ENCODE data around the gene ZBTB7B.

ZBTB7B gene

GRCh38 chr1:155018617-155019348 lies 16.2 kb downstream of the ZBTB7B start:
- no peak for DNase-seq

DNA sequence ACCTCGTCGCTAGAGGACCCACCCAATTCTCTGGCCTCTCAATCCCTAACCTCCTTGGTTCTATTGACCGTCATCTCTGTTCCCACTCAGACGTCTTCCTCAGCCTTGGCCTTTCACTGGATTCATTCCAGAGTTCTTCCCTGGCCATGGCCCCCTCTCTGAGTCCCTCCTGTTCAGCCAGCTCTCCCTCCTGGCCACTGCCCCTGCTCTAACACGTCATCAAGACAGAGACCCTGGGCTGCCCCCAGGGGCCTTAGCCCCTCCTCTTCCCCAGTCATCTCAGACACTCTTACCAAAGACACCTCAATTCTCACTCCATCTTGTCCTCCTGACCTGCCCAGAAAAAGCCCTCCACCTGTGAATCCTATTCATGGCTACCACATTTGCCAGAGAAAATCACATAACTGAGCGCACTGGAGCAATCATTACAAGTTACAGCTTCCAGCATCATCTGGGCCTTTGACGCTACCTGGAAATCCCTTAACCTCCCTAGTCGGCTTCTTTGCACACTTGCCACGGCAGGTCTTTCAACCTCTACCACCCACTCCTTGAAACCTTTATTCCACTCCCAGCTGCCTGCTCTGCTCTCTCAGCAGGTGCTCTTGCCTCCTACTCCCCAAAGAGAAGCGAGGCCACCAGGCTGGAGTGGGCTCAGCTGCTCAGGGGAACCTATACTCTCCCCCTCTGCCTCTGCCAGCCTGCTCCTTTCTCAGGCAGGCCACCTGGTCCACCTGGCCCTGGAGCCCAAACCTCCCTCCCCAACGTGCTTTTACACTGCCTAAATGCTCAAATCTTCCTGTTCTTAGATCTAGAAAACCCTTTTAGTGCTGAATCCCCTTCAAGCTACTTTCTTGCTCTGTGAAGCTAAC lies 17.0 kb downstream of the ZBTB7B start:
- no peak for DNase-seq

DNA sequence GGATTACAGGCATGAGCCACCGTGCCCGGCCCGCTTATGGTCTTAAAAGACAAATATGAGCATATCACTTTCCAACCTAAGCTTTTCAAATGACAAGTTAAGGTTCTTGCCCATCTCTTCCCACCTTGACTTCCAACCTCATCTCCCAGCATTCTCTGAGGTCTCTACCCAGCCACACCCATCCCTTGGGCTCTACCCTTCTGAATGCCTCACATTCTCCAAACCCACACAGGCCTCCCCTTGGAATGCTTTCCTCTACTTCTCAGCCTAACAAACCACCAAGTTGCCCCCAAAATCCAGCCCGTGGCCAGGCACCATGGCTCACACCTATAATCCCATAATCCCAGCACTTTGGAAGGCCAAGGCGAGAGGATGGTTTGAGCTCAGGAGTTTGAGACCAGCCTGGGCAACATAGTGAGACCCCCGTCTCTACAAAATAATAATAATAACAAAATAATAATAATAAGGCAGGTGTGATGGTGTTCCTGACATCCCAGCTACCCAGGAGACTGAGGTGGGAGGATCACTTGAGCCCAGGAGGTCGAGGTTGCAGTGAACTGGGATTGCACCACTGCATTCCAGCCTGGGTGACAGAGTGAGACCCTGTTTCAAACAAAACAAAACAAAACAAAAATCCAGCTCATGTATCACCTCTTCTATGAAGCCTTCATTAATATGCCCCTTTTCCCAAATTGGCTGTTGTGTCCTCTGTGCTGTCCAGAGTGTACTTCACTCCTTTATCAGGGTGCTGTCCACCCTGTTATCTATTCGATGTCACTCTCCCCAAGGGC lies 19.7 kb downstream of the ZBTB7B start:
- DNase-seq: no peak

DNA sequence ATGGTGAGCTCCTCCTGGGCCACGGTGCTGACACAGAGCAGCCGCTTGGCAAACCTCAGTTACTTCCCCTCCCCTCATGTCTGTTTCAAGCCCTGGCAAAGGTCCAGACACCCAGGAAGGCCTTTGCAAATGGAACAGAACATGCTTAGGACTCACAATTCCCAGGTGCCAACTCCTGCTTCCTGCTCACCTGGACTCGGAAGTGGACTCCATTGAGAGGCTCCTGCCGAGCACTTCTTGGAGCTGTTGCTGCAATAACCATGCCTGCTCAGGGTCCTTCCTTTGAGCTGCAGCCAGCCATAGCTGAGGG lies 20.3 kb downstream of the ZBTB7B start:
- no peak for DNase-seq

DNA sequence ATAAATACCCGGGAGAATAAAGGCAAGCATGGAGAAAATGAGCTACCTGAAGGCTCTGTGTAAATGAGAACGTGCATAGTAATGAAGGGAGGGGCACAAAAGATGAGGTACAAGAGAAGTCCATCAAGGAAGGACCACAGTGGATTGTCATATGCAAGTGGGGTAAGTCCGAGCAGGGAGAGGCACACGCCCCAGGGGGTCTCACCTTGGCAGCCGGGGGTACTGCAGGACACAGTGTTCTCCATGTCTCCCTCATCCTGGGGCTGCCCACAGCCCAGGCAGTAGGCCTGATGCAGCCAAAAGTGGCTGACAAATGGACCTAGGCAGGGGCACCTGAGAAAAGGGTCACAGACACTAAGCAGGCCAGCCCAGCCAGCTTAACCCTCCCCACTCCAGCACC lies 21.0 kb downstream of the ZBTB7B start:
- DNase-seq: no peak

GRCh38 chr1:155024315-155024714 lies 21.7 kb downstream of the ZBTB7B start:
- DNase-seq: no peak

GRCh38 chr1:155026154-155026553 lies 23.6 kb downstream of the ZBTB7B start:
- no peak for DNase-seq

DNA sequence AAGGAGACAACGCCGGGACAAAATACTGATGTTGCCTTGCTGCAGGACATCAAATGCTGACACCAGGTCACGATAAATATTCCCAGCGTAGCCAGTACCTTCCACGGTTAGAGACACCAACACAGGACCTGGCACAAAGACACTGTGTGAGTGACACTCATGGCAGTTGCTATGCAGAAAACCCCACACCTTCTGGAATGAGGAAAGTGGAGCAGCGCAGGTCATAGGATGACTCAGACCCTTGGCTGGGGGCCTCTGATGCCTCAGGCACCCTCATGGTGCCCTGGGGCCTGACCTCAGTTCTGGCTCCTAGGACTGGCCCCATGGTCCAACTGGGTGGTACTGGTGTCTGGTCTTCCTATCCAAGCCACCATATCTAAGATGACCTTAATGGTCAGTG lies 24.0 kb downstream of the ZBTB7B start:
- DNase-seq: no peak

- DNase-seq: no peak
Measured at GRCh38 chr1:155029513-155030242, 27.1 kb downstream of the ZBTB7B start.

- no peak for DNase-seq
Measured at GRCh38 chr1:155030243-155030795, 27.7 kb downstream of the ZBTB7B start.

DNA sequence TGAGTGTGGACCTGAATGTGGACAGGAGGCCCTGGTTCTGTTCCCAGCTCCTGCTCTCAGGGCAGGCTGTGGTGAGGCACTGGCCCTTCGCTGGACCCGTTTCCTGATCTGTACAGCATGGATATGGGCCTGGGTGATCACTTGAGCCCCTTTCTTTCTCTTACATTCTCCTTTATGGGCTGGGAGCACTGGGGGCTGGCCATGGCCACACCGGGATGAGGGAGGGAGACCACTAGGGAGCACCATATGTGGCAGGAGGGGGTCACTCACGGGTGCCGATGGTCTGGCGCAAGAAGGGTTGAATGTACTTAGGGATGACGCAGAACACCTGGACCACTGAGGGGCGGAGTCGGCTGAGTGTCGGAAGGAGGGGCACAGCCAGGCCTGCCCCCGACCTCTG lies 28.3 kb downstream of the ZBTB7B start:
- DNase-seq: no peak

GRCh38 chr1:155032886-155033285 lies 30.3 kb downstream of the ZBTB7B start:
- DNase-seq: no peak

DNA sequence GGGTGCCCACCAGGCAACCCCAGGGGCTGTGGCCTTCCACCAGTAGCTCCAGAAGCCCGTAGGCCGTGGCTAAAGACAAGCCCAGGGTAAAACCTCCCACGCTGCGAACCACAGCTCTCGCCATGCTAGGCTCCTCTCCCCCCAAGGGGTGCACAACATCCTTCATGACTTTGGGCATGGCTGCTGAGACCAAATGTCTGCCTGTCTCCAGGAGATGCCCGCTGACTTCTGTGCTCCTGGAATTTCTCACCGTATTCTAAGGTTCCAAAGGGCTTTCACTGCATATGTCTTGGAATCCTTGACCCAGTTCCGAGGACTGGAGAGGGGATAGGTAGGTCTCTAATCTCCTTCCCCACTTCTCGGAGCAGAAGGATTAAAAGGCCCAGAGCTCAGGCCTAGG lies 30.9 kb downstream of the ZBTB7B start, which contains the start of the genes DCST1 and DCST2:
Gene DCST1, plus strand, starts transcription at position 301 of the 400 bp plus-strand sequence. CDS start 213 bp downstream, outside the sequence.
Gene DCST2, minus strand, starts transcription at position 258 of the 400 bp plus-strand sequence. Its CDS starts 80 bp downstream, at position 178.
- DNase-seq: no peak

GRCh38 chr1:155034318-155035208 lies 32.0 kb downstream of the ZBTB7B start:
- DNase-seq: no peak

- no peak for DNase-seq
Measured at GRCh38 chr1:155035936-155036335, 33.3 kb downstream of the ZBTB7B start.

GRCh38 chr1:155037043-155037442 lies 34.4 kb downstream of the ZBTB7B start:
- DNase-seq: no peak

DNA sequence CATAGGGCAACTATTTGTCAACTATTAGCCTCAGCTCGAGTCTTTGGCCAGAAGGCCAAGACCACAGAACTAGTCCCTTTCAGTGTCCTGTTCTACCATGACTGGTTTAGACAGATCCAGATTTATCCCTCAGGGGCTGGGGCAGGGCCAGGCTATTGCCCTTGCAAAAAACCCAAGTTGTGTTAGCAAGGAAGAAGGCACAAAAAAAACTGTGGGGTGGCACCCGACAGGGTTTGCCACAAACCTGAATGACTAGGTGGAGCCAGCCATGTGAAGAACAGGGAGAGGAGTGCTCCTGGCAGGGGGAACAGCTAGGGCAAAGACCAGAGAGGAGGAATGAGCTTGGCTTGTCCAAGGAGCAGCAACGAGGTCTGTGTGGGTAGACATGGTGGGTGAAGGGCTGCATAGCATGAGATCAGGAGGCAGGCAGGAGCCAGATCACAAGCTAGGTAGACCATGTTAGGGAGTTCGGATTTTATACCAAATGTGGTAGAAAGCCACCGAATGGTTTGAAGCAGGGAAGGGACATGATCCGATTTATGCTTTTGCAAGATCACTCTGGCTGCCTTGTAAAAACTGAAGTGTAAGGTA lies 35.3 kb downstream of the ZBTB7B start:
- no peak for DNase-seq

DNA sequence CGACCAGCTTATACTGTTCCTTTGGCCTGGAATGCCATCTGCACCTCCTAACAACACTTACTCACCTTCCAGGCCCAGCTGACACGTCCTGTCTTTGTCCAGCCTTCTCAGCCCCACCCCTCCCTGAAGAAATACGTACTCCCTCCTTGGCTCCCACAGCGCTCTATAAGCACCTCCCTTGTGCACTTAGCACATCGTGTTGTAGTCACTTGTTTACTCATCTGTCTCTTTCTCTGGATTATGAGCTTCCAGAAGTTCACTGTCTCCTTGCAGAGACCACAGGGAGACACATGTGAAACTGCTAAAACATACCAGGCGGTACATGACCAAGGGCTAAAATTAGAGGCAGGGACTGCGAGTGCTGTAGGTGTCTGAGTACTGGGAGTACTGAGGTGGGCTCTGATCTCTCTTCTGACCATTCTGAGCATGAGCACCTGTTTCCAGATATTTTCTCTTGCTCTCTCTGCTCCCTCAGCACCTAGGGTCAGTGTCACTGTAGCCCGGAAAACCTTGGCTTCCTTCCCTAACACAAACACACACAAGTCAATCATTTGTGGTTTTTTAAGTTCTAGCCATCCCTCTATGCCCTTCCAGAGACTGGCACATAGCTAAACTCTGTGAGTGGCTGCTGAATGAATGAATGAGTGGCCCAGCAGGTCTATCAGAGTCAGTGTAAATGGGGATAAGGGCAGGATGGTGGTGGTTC lies 36.2 kb downstream of the ZBTB7B start:
- DNase-seq: no peak

- no peak for DNase-seq
Measured at GRCh38 chr1:155039308-155039669, 36.7 kb downstream of the ZBTB7B start.

All from NCI-H1930 (cell line).